ENCODE results near the gene FAM3B. TPM values are rescaled to one million over a fixed set of nuclear protein-coding genes. Genes with fewer than 3 reads are reported as not detected.

Gene FAM3B
- polyA plus RNA-seq, 3 donors: 0.15 TPM; not detected in 2

DNA sequence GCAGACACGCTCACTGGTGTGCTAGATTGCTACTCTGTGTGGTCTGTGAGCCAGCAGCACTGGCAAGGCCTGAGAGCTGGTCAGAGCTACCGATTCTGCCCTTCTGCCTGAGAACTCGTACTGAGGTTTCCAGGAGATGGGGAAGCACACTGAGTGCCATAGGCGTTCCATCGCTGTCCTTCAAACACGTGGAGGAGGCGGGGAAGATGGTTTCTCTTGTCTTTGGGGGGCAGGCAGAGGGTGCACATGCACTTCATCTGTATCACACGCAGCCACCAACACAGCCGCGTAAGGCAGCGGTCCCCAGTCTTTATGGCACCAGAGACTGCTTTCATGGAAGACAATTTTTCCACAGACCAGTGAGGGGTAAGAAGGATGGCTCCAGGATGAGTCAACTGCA lies 85.6 kb downstream of the FAM3B start:
- peaks cover 72 to 89% of the 10 kb centered on the region in 2 donors for H3K36me3 ChIP-seq (replicated peaks in 1 of 2; ENCODE audit: control insufficient read depth in 1 of 2, insufficient read depth in 2 of 2, low read length in 2 of 2)
- no peak overlapping the region for H3K4me2 ChIP-seq (replicated peaks; ENCODE audit: extremely low read depth, low read length, poor library complexity, severe bottlenecking)
- no peak overlapping the region for H3K27ac ChIP-seq (ENCODE audit: low read depth in 1 of 2, low read length in 2 of 2)
- 99% methylated on average over 8 of the region's 11 CpGs for WGBS (ENCODE audit: insufficient coverage)
- H3K9me3 ChIP-seq (replicated peaks in 1 of 2; ENCODE audit: control insufficient read depth in 1 of 2, insufficient read depth in 1 of 2, low read length in 2 of 2): no peaks in the 10 kb centered on the region
- H4K20me1 ChIP-seq (ENCODE audit: insufficient read depth, low read length): no peaks in the 10 kb centered on the region
- H2AFZ ChIP-seq (ENCODE audit: insufficient read depth, low read depth, low read length, poor library complexity, severe bottlenecking): no peak overlapping the region
- Mint-ChIP-seq H3K9me3 (no peaks in the 10 kb centered on the region), H3K4me3 (no peak overlapping the region), H3K27me3 (ENCODE audit: low read depth in 3 of 3) (peaks cover 0 to 3% (median 0%) of the 10 kb centered on the region in 3 donors), H3K4me1 (peaks cover 45% of the 10 kb centered on the region), H3K36me3 (peaks cover 84 to 93% of the 10 kb centered on the region in 2 donors), H3K27ac (no peak overlapping the region)
- no peaks in the 10 kb centered on the region for H3K79me2 ChIP-seq (ENCODE audit: insufficient read depth, low read length)
- no peak overlapping the region for H3K4me3 ChIP-seq (replicated peaks in 1 of 3; ENCODE audit: low read depth in 2 of 3, low read length in 3 of 3)
- TF ChIP-seq, protein P1, sequence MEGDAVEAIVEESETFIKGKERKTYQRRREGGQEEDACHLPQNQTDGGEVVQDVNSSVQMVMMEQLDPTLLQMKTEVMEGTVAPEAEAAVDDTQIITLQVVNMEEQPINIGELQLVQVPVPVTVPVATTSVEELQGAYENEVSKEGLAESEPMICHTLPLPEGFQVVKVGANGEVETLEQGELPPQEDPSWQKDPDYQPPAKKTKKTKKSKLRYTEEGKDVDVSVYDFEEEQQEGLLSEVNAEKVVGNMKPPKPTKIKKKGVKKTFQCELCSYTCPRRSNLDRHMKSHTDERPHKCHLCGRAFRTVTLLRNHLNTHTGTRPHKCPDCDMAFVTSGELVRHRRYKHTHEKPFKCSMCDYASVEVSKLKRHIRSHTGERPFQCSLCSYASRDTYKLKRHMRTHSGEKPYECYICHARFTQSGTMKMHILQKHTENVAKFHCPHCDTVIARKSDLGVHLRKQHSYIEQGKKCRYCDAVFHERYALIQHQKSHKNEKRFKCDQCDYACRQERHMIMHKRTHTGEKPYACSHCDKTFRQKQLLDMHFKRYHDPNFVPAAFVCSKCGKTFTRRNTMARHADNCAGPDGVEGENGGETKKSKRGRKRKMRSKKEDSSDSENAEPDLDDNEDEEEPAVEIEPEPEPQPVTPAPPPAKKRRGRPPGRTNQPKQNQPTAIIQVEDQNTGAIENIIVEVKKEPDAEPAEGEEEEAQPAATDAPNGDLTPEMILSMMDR (IDR thresholded peaks at IDR 0.05): no peak
- no peaks in the 10 kb centered on the region for H3K27me3 ChIP-seq (ENCODE audit: control insufficient read depth in 2 of 2, insufficient read depth in 2 of 2, low read length in 2 of 2)
- H3K9ac ChIP-seq (ENCODE audit: insufficient read depth, low read length, poor library complexity, severe bottlenecking): no peak overlapping the region
- no peak for DNase-seq
- H3K4me1 ChIP-seq (ENCODE audit: control insufficient read depth in 1 of 2, insufficient read depth in 2 of 2, low read length in 2 of 2): peaks cover 34 to 51% of the 10 kb centered on the region in 2 donors
- intact Hi-C loops (cut with micrococcal nuclease): no loop called here

DNA sequence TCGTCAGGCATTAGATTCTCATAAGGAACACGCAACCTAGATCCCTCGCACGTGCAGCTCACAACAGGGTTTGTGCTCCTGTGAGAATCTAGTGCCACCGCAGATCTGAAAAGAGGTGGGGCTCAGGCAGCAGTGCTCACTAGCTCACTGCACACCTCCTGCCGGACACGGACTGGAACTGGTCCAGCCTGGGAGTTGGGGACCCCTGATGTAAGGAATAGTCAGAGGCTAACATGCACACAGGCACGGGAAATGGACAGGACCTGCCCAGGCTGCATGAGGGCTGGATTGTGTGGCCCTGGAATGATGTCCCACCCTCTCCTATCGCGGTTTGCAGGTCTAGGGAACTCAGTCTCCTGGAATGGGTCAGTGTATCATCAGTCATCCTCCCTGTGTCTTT lies 86.2 kb downstream of the FAM3B start:
- Histone ChIP-seq H3K36me3 (replicated peaks in 1 of 2; ENCODE audit: control insufficient read depth in 1 of 2, insufficient read depth in 2 of 2, low read length in 2 of 2) (peaks cover 74 to 90% of the 10 kb centered on the region in 2 donors), H3K79me2 (ENCODE audit: insufficient read depth, low read length) (no peaks in the 10 kb centered on the region), H3K27me3 (ENCODE audit: control insufficient read depth in 2 of 2, insufficient read depth in 2 of 2, low read length in 2 of 2) (no peaks in the 10 kb centered on the region), H3K9me3 (replicated peaks in 1 of 2; ENCODE audit: control insufficient read depth in 1 of 2, insufficient read depth in 1 of 2, low read length in 2 of 2) (no peaks in the 10 kb centered on the region), H3K9ac (ENCODE audit: insufficient read depth, low read length, poor library complexity, severe bottlenecking) (no peak overlapping the region), H3K4me3 (replicated peaks in 1 of 3; ENCODE audit: low read depth in 2 of 3, low read length in 3 of 3) (no peak overlapping the region), H3K4me2 (replicated peaks; ENCODE audit: extremely low read depth, low read length, poor library complexity, severe bottlenecking) (no peak overlapping the region), H3K27ac (ENCODE audit: low read depth in 1 of 2, low read length in 2 of 2) (no peak overlapping the region), H2AFZ (ENCODE audit: insufficient read depth, low read depth, low read length, poor library complexity, severe bottlenecking) (no peak overlapping the region), H3K4me1 (ENCODE audit: control insufficient read depth in 1 of 2, insufficient read depth in 2 of 2, low read length in 2 of 2) (peaks cover 28 to 46% of the 10 kb centered on the region in 2 donors), H4K20me1 (ENCODE audit: insufficient read depth, low read length) (no peaks in the 10 kb centered on the region)
- H3K27ac Mint-ChIP-seq: peak overlapping the region in 2 of 7 donors; percentile 33 to 44
- intact Hi-C loops (cut with micrococcal nuclease): no loop called here
- TF ChIP-seq, protein P1 (IDR thresholded peaks at IDR 0.05): no peak
- H3K4me1 Mint-ChIP-seq: peaks cover 40% of the 10 kb centered on the region
- H3K9me3 Mint-ChIP-seq: peaks cover 0 to 1% (median 0%) of the 10 kb centered on the region in 7 donors
- 98% methylated on average over 10 of the region's 10 CpGs for WGBS (ENCODE audit: insufficient coverage)
- peaks cover 84 to 94% of the 10 kb centered on the region in 2 donors for H3K36me3 Mint-ChIP-seq
- H3K27me3 Mint-ChIP-seq (ENCODE audit: low read depth in 3 of 3): peaks cover 0 to 3% (median 0%) of the 10 kb centered on the region in 3 donors
- no peak for DNase-seq
- no peak overlapping the region for H3K4me3 Mint-ChIP-seq

Measured in CD14-positive monocyte (primary cell).